GM19025 (cell line): ENCODE measurements around the gene CHRNA4.
"Not testable (repeated sequence)": the region's sequence is repeated elsewhere in the genome, so short reads cannot be mapped to it uniquely, and the experiment has no call there.

Experiments used
- ATAC-seq: cut with Tn5 transposase; IDR thresholded peaks from one replicate; pipeline ENCODE4 v1.9.1; 2021; ENCODE audit warnings: mild to moderate bottlenecking, low read depth, moderate library complexity; ENCODE audit not compliant: unreplicated experiment

Gene CHRNA4

DNA sequence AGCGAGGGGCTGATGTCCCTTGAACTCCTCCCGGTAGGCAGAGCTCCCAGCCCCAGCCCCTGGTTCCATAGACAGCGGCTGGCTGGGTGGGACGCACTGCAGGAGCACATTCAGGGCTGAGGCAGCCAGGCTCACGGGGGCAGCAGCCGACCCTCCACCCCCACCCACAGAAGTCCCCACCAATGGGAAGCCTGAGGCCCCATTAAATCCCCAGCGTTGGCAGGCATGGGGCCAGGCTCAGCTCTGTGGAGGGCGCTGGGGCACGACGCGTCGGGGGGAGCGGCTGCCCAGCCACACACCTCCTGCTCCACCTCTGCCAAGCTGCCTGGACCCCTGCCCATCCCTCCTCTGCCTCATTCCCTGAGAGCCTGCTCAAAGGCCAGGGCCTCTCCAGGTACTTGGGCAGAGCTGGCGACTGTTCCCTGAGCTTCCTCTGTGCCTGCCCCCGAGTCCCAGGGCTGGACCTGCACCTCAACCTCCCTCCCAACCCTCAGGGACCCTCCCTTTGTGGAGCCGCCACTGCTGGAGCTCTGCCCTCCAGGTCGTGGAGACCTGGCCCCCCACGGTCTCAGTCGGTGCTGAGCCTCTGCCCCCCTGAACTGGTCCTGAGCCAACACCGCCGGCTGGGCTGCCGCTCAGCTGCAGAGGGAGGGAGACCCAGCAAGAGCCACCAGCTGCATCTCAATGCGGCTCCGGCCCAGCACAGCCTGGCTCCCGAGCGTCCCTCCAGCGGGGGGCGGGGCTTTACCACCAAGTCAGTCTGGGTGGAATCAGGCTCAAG is 9.1 kb downstream of the CHRNA4 start:
- ATAC-seq = no peak

DNA sequence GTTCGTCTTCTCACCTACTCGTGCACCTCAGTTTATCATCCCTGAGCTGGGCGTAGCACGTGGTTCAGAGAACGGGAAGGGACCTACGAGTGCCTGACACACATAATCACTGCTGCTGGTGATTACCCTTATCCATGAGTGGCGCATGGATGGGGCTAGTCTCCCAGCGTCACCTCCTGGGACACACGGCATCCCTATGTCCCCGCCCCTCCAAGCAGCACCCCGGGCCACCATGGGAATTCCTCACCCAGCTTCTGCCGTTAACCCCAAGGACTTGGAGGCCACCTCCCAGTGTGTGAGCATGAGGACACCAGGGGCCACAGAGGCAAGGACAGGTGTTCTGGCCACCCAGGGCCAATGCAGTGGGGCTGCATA is 9.8 kb downstream of the CHRNA4 start:
- ATAC-seq = no peak

DNA sequence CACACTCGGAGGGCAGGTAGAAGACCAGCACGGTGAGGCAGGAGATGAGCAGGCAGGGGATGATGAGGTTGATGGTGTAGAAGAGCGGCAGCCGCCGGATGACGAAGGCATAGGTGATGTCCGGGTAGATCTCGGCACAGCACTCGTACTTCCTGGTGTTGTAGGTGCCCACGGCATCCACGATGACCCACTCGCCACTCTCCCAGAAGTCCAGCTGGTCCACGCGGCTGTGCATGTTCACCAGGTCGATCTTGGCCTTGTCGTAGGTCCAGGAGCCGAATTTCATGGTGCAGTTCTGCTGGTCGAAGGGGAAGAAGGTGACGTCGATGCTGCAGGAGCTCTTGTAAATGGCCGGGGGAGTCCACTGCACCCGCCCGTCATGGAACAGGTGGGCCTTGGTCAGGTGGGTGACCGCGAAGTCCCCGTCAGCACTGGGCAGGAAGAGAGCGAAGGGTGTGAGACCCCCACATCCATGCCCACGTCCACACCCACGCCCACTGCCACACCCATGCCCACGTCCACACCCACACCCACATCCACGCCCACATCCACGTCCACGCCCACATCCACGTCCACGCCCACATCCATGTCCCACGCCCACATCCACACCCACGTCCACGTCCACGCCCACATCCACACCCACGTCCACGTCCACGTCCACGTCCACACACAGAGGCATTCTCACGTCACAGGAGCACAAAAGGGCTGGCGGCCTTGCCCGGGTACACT is 10.4 kb downstream of the CHRNA4 start:
- ATAC-seq = no peak

DNA sequence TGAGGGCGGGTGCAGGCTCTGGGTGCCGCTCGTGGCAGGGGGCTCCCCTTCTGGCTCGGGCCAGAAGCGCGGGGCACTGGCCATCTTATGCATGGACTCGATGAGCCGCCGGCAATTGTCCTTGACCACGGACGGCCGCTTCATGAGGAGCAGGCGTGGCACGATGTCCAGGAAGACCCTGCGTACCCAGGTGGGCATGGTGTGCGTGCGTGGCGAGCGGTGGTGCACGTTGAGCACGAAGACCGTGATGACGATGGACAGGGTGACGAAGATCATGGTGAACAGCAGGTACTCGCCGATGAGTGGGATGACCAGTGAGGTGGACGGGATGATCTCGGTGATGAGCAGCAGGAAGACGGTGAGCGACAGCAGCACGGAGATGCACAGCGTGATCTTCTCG is 11.0 kb downstream of the CHRNA4 start:
- ATAC-seq = no peak

DNA sequence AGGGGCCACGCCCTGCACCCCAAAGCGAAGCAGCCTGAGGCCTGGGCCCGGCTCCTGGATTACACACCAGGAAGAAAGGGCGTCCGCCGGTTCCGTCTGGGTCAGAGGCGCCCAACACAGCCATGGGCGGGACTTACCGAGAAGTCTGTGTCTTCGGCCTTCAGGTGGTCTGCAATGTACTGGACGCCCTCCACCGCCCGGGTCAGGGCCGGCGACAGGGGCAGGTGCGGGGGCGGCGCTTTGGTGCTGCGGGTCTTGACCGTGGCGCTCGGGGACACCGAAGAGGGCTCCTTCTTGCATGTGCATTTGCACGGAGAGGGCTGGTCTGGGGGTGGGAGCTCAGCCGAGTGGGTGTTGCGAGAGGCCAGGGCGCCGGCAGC is 11.6 kb downstream of the CHRNA4 start:
- no peak for ATAC-seq

DNA sequence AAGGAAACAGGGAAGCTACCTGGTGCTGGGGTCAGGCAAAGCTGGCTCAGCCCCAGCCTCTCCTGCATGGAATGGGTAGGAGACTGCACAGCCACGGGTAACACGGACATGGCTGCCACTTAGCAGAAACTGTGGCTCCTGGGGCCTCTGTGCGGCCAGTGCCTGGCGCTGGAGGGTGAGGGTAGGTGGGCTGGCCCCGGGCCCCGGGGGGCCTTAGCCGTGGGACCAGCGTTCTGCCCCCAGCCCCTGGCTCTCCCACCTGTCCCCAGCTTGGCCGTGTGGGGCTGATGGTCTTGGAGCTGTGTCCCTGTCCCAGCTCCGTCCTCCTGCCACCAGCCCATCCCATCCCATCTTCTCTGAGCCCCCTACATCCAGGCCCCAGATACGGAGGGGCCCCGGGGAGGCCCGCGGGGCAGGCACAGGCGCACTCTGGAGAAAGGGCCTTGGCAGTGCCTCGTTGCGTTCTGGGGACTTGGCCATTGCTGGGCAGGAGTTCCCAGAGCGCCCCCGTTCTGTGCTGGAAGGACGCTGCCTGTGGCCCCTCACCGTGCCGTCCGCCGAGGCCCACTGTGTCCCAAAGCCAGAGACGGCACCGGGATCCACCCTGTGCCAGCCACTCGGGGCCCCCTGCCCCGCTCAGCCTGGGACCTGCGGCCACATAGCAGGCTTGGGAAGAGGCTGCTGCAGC is 12.2 kb downstream of the CHRNA4 start:
- ATAC-seq = no peak

DNA sequence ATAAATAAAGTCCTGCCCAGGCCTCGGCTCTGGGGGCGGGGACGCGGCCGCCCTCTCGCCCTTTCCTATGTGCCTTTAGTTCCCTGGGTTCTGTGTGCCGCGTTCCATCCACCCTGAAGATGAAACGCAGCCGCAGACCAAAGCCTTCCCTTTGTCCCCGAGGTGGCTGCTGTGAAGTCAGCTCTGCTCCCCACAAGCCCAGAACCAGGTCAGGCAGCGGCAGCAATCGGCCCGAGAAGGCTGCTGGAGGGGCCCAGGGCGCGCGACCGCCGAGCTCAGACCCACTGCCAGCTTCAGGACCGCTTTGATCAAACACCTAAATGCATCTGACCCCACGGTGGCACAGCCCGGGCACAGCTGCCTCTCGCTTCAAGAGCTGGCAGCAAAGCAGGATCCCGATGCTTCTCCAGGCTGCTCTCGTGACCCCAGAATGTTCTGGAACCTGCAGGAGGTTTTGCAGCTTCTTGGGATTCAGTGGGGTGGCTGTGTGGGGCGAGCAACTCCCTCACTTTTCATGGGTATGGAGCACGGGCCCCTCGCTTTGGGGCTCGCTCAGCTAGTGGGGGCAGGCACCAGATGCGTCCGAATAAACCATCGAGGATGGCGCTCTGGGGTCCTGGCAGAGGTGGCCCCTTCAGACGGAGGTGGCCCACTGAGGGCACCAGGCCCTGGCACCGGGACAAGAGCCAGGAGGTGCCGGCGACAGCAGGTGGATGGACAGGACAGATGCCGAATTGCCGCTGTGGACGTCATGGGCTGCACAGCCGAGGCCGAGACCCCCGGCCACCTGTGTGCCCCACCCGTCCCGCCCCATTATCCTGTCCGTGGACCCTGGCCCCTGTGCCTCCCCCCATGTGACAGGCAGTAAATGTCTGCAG is 13.0 kb downstream of the CHRNA4 start:
- ATAC-seq = no peak

DNA sequence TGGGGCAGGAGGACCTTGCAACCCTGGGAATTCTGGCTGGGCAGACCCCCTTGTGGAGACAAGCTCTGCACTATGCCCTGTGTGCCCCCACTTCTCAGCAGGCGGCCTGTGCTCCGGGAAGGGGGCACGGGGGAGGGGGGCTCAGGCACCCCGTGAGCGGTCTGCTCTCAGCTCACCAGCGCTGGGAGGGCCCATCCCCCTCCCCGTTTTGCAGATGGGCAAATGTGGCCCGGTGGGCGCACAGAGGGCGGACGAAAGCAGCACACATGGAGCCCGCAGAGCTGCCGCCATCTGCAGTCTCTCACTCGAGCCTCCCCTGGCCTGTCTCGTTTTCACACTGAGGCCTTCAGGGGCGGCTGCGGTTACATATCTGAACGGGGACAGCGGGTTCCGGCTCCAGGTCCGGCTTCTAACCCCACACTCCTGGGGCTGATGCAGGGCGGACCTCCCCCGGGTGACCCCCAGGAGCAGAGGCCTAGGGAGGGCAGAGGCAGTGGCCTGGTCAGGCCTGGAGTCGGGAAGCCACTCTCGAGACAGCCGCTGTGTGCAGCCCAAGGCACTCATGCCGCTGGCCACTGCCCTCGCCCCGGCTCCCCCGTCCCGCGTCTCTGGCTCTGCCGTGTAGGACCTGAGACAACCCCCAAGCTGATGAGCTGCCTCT is 13.9 kb downstream of the CHRNA4 start:
- no peak for ATAC-seq

DNA sequence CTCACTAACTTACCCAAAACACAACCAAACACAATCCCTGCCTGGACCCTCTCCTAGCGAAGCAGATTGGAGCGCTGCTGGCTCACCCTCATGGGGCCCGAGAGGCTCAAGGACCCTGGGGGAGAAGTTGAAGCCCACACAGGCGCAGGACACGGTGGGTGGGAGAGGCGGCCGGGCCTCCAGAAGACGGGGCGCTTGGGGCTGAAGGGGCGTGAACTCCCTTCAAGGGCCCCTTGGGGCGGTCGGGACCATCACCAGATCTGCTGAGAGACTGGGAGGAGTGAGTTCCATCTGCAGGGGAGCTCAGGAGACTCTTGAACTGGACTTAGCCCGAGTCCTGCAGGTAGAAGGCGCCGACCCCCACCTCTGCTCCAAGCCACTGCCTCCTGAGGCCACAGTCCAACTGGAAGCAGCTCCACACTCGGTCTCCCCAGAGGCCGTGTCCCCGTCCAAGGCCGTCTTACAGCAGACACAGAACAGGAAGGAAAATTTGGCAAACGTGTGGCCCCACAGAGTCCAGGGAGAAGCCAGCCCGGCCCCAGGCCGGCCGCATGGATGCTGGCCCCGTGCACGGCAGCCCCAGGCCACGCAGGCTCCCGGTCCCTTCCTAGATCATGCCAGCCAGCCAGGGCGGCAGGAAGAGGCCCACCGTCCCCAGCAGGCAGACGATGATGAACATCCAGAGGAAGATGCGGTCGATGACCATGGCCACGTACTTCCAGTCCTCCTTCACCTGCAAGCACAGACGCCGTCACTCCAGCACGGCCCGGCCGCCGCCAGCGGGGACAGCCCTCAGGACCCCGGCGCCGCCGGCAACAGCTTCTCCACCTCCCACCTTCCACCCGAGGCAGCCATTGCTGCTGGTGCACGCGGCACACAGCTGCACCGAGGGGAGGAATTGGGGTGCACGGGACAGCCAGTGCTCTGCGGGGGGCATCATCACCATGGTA is 14.7 kb downstream of the CHRNA4 start:
- ATAC-seq = no peak

DNA sequence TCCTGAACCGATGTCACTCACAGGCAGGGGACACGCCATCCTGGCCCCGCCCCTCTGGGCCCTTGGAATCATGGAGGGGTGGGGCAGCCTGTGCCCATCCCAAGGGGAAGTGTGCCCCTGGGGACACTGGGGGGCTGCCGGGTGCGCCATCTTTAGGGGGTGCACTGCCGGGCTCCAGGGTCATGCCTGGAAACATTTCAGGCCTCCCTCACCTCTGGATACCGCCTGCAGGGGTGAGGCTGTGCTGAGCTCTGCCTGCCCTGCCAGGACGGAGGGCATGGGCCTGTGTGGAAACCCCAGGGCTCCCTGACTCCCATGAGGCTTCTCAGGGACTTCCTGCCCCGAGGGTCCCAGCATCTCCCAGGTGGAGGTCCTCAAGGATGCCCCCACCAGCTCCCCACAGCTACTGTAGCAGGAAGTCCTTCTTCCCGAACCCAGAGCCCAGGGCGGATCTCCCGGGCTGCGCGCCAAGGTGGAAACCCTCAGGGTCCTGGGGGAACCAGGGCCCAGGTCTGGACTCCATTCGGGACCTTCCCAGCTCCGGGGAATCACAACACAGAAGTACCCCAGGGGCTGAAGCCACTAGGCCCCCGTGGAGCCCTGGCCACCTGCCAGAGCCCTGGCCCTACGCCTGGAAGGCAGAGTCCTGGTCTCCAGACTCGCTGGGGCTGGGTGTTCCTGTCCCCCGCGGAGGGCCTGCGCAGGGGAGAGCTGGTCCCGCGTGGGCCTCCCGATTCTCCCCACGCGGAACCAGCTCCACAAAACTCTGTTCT is 15.6 kb downstream of the CHRNA4 start:
- no peak for ATAC-seq

DNA sequence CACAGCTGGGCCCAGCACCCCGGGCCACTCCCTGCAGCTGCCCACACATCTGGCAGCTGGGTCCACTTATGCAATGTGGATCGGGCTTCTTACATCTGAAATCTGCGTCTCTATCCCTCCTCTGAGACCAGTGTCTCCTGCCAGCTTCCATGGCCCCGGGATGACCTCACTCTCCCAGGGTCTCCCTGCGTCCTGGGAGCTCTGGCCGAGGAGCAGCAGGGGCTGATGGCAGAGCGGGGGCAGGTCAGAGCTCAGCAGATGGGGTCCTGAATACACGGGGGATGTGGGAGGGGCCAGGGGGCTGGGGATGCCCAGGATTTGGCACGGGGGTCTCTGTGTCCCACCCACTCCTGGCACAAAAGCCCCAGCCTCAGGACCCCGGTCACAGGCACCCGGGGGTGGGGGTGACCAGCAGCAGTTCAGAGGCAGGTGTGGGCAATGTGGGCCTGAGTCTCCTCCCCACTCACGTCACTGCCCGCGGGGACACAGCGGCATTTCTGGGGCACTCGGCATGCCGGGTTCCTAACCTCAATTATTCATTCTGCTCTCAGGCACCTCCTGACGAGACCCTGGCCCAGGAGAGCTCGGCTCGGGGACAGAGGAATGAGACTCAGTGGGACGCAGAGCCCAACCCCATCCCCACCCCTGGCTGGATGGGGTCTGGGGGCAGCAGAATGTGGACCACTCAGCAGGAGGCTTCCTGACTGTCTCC is 16.4 kb downstream of the CHRNA4 start:
- no peak for ATAC-seq

DNA sequence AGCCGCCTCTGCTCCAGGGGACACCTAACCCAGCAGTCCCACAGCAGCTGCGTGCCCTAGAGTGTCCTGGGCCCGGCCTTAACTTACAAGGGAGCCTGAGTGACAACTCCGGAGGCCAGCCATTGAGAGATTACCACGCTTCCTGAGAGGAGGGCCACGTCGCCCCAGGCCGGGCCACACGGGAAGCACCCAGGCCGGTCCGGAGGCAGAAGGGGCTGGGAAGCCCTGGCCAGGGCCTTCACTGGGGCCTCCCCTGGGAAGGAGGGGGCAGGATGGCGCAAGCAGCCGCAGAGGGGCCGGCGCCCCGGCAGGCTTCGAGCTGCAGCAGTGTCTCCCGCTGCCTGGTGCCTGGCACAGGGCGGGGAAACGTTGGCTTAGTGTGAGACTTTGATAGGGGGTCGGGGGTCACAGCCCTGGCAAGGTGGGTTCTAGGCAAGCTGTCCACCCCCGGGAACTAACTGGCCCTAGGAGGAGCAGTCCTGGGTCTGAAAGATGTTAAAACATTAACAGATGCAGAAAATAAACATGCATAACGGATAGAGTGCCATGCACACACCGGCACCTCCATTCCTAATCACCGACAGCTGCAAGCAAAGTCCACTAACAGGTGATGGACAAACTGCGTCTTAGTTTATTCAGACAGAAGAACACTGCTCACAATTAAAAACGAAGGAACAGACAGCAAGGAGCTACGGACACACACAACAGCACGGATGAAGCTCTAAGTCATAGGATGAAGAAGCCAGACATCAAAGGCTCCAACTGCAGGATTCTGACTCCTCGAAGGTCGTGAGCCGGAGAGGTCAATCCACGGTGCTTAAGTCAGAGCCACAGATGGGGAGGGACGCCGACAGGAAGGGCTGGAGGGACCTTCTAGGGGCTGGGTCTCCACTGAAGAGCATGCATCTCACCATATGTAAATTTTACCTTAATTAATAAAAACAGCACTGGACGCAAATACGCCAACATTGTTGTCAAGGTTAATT is 17.4 kb downstream of the CHRNA4 start:
- ATAC-seq = no peak

DNA sequence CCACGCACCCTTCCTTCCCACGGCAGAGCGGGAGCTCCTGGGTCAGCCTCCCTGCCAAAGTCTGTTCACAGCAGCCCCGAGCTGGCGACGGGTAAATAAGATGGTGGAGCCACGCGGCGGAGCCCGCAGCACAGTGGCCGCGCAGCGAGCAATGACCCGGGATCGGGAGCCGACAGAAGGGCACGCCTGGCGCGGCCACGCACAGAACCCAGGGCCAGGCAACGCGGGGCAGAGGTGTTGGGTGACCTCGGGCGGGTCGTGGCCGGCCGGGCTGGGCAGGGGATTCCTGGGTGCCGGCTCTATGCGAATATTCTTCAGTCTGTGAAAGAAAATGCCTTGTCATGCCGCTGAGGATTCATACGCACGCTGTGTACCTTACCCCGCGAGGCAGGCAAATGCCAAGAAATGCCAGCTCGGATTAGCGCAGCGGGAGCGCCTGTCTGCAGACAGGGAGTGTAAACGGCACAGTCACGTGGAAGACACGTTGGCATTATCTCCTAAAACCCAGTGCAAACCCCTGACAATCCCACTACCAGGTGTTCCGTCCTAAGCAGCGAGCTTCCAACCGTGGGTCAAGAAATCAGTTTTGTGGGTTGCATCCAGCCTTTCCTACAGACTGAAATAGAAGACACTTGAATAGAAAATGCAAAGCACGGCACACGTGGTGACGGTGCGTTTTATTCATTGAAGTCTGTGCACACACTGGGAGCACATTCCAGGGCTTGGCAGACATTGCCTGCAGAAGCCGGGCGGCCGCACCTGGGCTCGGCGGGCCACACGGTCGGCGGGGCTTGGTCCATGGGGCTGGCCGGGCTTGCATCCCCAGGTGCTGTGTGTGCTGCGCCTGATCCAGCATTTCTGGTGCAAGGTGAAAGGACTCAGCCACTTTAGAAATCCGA is 18.3 kb downstream of the CHRNA4 start:
- ATAC-seq = no peak

DNA sequence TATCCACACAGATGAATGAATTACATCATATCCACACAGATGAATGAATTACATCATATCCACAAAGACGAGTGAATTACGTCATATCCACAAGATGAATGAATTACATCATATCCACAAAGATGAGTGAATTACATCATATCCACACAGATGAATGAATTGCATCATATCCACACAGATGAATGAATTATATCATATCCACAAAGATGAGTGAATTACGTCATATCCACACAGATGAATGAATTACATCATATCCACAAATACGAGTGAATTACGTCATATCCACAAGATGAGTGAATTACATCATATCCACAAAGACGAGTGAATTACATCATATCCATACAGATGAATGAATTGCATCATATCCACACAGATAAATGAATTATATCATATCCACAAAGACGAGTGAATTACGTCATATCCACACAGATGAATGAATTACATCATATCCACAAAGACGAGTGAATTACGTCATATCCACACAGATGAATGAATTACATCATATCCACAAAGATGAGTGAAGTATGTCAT is 20.9 kb downstream of the CHRNA4 start:
- not testable (repeated sequence) for ATAC-seq
